ENCODE data around the gene CMTM4.
"Not testable (repeated sequence)": the region's sequence is repeated elsewhere in the genome, so short reads cannot be mapped to it uniquely, and the experiment has no call there.

Gene CMTM4

DNA sequence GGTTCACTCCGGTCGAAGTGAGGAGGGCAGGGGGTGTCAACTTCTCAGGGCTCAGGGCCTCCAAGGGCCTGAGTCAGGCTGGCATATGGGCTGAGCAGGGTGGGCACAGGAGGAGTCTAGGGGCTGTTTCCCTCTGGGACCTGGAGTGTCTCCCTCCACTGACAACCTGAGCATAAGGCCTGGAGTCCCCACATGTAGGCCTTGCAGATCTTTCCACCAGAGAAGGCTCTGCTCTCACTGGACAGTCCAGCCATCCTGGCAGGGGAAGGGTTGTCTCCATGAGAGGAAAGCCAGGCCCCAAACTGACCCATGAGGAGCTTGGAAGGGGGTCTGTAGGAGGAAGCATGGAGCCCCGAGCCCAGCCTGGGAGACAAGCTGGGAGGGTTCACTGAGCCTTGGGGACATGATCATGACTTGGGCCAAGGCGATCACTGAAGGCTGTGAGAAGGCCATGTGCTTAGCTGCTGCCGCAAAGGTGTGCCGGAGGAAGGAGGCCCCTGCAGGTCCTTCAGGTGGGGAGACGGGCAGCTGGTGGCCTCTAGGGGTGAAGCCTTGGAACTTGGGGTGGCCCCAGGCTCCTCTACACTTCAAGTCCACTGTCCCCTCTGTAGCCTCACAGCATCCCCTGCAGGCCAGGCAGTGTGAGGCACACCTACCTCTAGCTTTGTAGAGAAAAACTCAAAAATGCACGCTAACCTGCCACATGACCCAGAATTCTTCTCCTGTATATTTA, 107.4 kb downstream of the CMTM4 start:
- DNase-seq: peak; percentile 36

DNA sequence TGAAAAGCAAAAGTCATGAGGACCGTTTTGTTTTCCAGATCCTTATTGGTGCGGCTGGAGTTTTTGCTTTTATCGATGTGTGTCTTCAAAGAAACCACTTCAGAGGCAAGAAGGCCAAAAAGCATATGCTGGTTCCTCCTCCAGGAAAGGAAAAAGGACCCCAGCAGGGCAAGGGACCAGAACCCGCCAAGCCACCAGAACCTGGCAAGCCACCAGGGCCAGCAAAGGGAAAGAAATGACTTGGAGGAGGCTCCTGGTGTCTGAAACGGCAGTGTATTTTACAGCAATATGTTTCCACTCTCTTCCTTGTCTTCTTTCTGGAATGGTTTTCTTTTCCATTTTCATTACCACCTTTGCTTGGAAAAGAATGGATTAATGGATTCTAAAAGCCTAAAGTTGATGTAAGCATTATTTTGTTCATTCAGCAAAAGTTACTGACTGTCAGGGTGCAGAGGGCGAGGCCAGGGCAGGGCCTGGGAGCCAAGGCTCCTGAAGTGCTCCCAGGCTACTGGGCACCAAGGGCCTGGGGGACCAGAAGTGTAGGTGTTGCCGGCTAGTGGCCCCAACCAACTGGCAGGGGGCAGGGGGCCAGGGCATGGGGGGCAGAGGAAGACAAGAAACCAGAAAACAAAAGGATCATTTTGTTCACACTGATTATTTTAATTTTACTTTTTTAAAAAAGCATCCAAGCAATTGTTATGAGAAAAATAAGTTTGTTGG, 108.5 kb downstream of the CMTM4 start:
- DNase-seq: no peak

GRCh38 chr16:66585481-66586239, 110.9 kb downstream of the CMTM4 start:
- DNase-seq: no peak

GRCh38 chr16:66581246-66581952, 115.1 kb downstream of the CMTM4 start:
- DNase-seq: no peak

DNA sequence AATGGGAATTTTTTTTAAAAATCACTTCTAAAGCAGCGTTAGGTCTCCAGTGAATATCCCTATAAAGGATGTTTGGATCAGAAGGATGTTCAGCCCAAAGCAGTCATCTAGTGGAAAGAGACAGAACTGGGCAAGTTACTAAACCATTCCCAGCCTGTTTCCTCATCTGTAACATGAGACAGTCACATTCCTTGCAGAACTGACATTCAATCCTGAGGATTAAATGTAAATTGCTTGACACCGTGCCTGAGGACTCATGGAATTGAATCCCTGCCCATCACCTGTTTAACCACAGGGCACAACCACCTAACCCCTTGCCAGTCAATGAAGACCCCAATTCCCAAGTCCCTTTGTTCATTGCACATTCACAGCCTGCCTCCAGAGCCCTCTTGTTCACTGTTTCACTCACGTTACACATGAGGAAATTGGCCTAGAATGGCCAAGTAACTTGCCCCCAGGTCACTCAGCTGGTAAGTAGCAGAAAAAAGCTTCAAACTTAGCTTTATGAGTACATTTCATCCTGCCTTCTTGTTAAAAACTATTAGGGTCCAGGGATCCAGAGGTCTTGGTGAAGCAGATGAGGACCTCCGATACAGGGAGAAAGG, 115.8 kb downstream of the CMTM4 start:
- no peak for DNase-seq

DNA sequence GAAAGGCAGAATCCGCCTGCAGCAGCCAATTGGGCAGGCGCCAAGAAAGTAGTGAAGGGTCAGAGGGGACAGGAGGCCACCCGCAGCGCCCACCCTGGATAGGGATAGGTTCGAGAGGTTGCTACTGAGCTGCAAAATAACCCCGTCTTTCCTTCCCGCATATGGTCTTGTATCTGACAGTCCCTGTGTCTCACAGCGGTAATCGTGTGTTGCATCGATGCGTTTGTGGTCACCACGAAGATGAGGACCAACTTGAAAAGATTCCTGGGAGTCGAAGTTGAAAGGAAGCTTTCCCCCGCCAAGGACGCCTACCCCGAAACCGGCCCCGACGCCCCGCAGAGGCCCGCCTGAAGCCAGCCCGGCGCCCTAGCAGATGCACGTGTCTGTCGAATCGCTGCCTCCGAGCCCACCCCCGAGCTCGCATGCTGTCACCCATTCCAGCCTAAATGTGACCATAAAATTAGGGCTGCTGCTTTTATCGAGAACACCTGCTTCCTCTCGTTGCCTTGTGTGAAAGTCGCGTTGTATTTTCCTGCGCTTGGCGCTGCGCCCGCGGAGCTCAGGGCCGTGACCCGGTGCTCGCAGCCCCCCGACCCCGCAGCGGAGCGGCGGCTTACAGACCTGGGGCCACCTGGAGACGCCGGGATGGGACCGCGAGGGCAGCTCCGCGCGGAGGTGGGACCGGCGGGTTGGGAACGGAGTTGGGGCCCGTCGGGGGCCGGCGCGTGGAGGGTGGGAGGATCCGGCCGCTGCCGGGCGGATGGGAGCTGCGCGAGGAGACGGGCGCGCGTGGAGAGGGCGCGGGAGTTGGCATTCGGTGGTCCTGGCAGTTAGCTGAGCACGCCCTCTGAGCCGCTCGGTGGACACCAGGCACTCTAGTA, 117.7 kb downstream of the CMTM4 start, which contains the start of gene CMTM2:
Gene CMTM2, plus strand, starts transcription at position 813 of the 881 bp plus-strand sequence. CDS start 145 bp downstream, outside the sequence.
- no peak for DNase-seq

DNA sequence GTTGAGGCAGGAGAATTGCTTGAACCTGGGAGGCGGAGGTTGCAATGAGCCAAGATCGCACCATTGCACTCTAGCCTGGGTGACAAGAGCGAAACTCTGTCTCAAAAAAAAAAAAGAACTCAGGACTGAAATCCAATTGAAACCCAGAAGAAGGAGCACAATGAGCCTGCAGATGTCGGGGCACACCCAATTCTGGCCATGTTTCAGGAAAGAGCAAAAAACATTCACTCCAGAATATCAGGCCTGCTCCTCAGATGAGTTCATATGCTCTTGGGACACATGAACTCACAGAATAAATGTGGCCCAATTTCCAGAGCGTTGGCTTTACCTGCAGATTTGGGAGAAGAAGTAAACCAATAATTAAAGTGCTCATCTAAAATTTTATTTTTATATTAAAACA, 120.2 kb downstream of the CMTM4 start:
- DNase-seq: no peak

GRCh38 chr16:66575060-66575459, 121.5 kb downstream of the CMTM4 start:
- no peak for DNase-seq

GRCh38 chr16:66574531-66574930, 122.0 kb downstream of the CMTM4 start:
- no peak for DNase-seq

GRCh38 chr16:66574081-66574480, 122.5 kb downstream of the CMTM4 start:
- no peak for DNase-seq

DNA sequence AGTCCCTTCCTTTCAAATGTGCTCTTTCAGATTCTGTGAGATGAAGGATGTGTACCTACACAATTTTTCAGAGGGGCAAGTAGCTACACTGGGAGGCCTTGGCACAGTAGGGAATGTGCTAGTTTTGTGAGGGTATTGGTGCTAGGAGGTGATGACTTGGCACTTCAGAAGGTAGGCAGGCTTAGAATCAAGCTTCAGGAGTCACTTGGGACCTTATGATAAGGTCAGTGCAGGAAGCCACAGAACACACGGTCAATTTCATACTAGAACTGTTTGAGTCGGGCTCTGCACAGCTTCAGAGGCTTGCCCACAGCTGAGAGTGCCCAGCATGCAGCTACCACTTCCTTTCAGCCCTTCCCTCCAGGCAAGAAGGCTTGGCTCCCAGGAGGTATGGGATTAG, 124.2 kb downstream of the CMTM4 start:
- DNase-seq: no peak

GRCh38 chr16:66569827-66570405, 126.6 kb downstream of the CMTM4 start:
- DNase-seq: no peak

- DNase-seq: no peak
Measured at GRCh38 chr16:66569131-66569530, 127.4 kb downstream of the CMTM4 start.

DNA sequence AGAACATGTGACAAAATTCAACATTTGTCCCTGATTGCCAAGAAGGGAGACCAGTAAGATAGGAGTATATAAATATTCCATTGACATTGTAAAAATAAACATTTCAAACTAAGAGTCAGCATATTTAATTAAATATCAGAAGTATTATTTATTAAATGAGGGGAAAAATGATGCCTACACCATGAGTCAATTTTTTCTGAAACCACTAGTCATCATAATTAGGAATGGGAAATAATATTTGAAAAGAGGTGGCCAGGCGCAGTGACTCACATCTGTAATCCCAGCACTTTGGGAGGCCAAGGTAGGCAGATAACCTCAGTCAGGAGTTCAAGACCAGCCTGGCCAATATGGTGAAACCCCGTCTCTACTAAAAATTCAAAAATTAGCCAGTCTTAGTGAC, 128.2 kb downstream of the CMTM4 start:
- no peak for DNase-seq

- DNase-seq: not testable (repeated sequence)
Measured at GRCh38 chr16:66567270-66567669, 129.3 kb downstream of the CMTM4 start.

GRCh38 chr16:66566051-66566901, 130.3 kb downstream of the CMTM4 start, which contains the start of gene CMTM1:
TSS of gene CMTM1 (plus strand) at chr16:66566439. CDS start at chr16:66566514, 75 bp downstream.
- no peak for DNase-seq
